ENCODE measurements around the gene AQP1.

GRCh38 chr7:30963842-30964241 lies 52.2 kb downstream of the AQP1 start, which contains the start of gene GHRHR:
- no peak for TF ChIP-seq POLR2AphosphoS5 (IDR thresholded peaks at IDR 0.05)
- no peak for TF ChIP-seq EZH2 (IDR thresholded peaks at IDR 0.05; ENCODE audit: borderline replicate concordance, insufficient read depth, low read length, poor library complexity, severe bottlenecking)
- no peak for TF ChIP-seq EP300 (conservative IDR thresholded peaks at IDR 0.05; ENCODE audit: poor library complexity, severe bottlenecking)
- no peak for TF ChIP-seq RAD21 (conservative IDR thresholded peaks at IDR 0.05)
